DOHH2 (cell line): ENCODE results near the gene NPLOC4.

Experiments
- EZH2phosphoT487 ChIP-seq: fragments of 200-600 bp; sonication (generic); IDR thresholded peaks from 2 replicates; pipeline ENCODE4 v1.6.1; 2017; ENCODE audit warnings: borderline replicate concordance, mild to moderate bottlenecking, antibody characterized with exemption, low read length, moderate library complexity, mixed read lengths
- TF ChIP-seq, protein P1 (sequence below): fragments of 200-600 bp; sonication (generic); IDR thresholded peaks from one replicate; pipeline ENCODE4 v1.5.1; 2014; ENCODE audit warnings: antibody characterized with exemption, mild to moderate bottlenecking, low read depth, low read length; ENCODE audit not compliant: poor library complexity, severe bottlenecking

GRCh38 chr17:81519284-81520020 lies 117.5 kb downstream of the NPLOC4 start:
- TF ChIP-seq, protein P1, sequence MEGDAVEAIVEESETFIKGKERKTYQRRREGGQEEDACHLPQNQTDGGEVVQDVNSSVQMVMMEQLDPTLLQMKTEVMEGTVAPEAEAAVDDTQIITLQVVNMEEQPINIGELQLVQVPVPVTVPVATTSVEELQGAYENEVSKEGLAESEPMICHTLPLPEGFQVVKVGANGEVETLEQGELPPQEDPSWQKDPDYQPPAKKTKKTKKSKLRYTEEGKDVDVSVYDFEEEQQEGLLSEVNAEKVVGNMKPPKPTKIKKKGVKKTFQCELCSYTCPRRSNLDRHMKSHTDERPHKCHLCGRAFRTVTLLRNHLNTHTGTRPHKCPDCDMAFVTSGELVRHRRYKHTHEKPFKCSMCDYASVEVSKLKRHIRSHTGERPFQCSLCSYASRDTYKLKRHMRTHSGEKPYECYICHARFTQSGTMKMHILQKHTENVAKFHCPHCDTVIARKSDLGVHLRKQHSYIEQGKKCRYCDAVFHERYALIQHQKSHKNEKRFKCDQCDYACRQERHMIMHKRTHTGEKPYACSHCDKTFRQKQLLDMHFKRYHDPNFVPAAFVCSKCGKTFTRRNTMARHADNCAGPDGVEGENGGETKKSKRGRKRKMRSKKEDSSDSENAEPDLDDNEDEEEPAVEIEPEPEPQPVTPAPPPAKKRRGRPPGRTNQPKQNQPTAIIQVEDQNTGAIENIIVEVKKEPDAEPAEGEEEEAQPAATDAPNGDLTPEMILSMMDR = peak; percentile 58
- no peak for TF ChIP-seq EZH2phosphoT487
